DND-41 (cell line): ENCODE measurements around the gene TBC1D1.

Experiments
- CTCF ChIP-seq: IDR thresholded peaks from 2 replicates; pipeline ENCODE4 v1.5.1; 2012; ENCODE audit warnings: borderline replicate concordance, low read length, moderate library complexity, mild to moderate bottlenecking; ENCODE audit not compliant: poor library complexity, severe bottlenecking; ENCODE audit errors: extremely low read depth
- EZH2 ChIP-seq: IDR thresholded peaks from 3 replicates; pipeline ENCODE4 v1.6.1; 2012; ENCODE audit warnings: borderline replicate concordance, low read depth, mild to moderate bottlenecking, moderate library complexity, low read length, inconsistent platforms; ENCODE audit not compliant: severe bottlenecking

- TF ChIP-seq CTCF (no peak), EZH2 (no peak)
Observed at GRCh38 chr4:38040619-38041018, 149.7 kb downstream of the TBC1D1 start.
